ENCODE results near the gene CALM1. TPM values are rescaled to one million over a fixed set of nuclear protein-coding genes. Genes with fewer than 3 reads are reported as not detected.

Gene CALM1
- total RNA-seq, 1 experiment from 2014 or later, result 998 TPM

- no peak for DNase-seq (ENCODE audit: low spot score)
- POLR2A ChIA-PET (ENCODE audit: low non-redundant PET), result no interaction called here
- H3K27me3 ChIP-seq (replicated peaks; ENCODE audit: insufficient read depth, low read depth, low read length, poor library complexity), result no peaks in the 10 kb centered on the region
- no peaks in the 10 kb centered on the region for H3K9me3 ChIP-seq (ENCODE audit: low read depth, low read length, poor library complexity, severe bottlenecking)
- CTCF ChIA-PET, result no interaction called here
- H3K36me3 ChIP-seq (ENCODE audit: insufficient read depth, low read length, poor library complexity, severe bottlenecking), result no peaks in the 10 kb centered on the region
- H3K27ac ChIP-seq (ENCODE audit: low read depth, low read length, poor library complexity, severe bottlenecking), result no peak overlapping the region
- no peaks in the 10 kb centered on the region for H3K4me1 ChIP-seq (ENCODE audit: insufficient read depth, low read length, poor library complexity, severe bottlenecking)
- TF ChIP-seq CTCF (conservative IDR thresholded peaks at IDR 0.05; ENCODE audit: low read depth, low read length) (no peak), EZH2 (IDR thresholded peaks at IDR 0.05; ENCODE audit: borderline replicate concordance, low read depth, low read length, poor library complexity, severe bottlenecking) (no peak)
- H3K4me3 ChIP-seq (ENCODE audit: low read depth, low read length, poor library complexity, severe bottlenecking), result no peak overlapping the region
- intact Hi-C loops (cut with micrococcal nuclease; ENCODE audit: unreplicated experiment), result no loop called here
- BruUV-seq (replicated peaks), result no TSS peak
Measured at GRCh38 chr14:90375934-90376333, 20.9 kb upstream of the CALM1 start.

GRCh38 chr14:90378249-90378648, 18.6 kb upstream of the CALM1 start:
- POLR2A ChIA-PET (ENCODE audit: low non-redundant PET), result no interaction called here
- H3K27me3 ChIP-seq (replicated peaks; ENCODE audit: insufficient read depth, low read depth, low read length, poor library complexity), result no peaks in the 10 kb centered on the region
- peaks cover 6% of the 10 kb centered on the region for H3K4me1 ChIP-seq (ENCODE audit: insufficient read depth, low read length, poor library complexity, severe bottlenecking)
- H3K9me3 ChIP-seq (ENCODE audit: low read depth, low read length, poor library complexity, severe bottlenecking), result no peaks in the 10 kb centered on the region
- CTCF ChIA-PET, result no interaction called here
- DNase-seq (ENCODE audit: low spot score), result no peak
- H3K4me3 ChIP-seq (ENCODE audit: low read depth, low read length, poor library complexity, severe bottlenecking), result no peak overlapping the region
- no peak overlapping the region for H3K27ac ChIP-seq (ENCODE audit: low read depth, low read length, poor library complexity, severe bottlenecking)
- TF ChIP-seq CTCF (conservative IDR thresholded peaks at IDR 0.05; ENCODE audit: low read depth, low read length) (no peak), EZH2 (IDR thresholded peaks at IDR 0.05; ENCODE audit: borderline replicate concordance, low read depth, low read length, poor library complexity, severe bottlenecking) (no peak)
- no peaks in the 10 kb centered on the region for H3K36me3 ChIP-seq (ENCODE audit: insufficient read depth, low read length, poor library complexity, severe bottlenecking)
- intact Hi-C loops (cut with micrococcal nuclease; ENCODE audit: unreplicated experiment), result no loop called here
- BruUV-seq (replicated peaks), result no TSS peak

GRCh38 chr14:90379106-90379505, 17.7 kb upstream of the CALM1 start:
- DNase-seq (ENCODE audit: low spot score), result no peak
- ChIA-PET POLR2A (ENCODE audit: low non-redundant PET) (no interaction called here), CTCF (no interaction called here)
- Histone ChIP-seq H3K36me3 (ENCODE audit: insufficient read depth, low read length, poor library complexity, severe bottlenecking) (no peaks in the 10 kb centered on the region), H3K4me3 (ENCODE audit: low read depth, low read length, poor library complexity, severe bottlenecking) (no peak overlapping the region), H3K4me1 (ENCODE audit: insufficient read depth, low read length, poor library complexity, severe bottlenecking) (peaks cover 12% of the 10 kb centered on the region), H3K27ac (ENCODE audit: low read depth, low read length, poor library complexity, severe bottlenecking) (no peak overlapping the region), H3K27me3 (replicated peaks; ENCODE audit: insufficient read depth, low read depth, low read length, poor library complexity) (no peaks in the 10 kb centered on the region), H3K9me3 (ENCODE audit: low read depth, low read length, poor library complexity, severe bottlenecking) (no peaks in the 10 kb centered on the region)
- TF ChIP-seq CTCF (conservative IDR thresholded peaks at IDR 0.05; ENCODE audit: low read depth, low read length) (no peak), EZH2 (IDR thresholded peaks at IDR 0.05; ENCODE audit: borderline replicate concordance, low read depth, low read length, poor library complexity, severe bottlenecking) (no peak)
- intact Hi-C loops (cut with micrococcal nuclease; ENCODE audit: unreplicated experiment), result no loop called here
- BruUV-seq (replicated peaks), result no TSS peak

Data from A673 (cell line).